ENCODE results near the gene LRRC26. TPM values are rescaled to one million over a fixed set of nuclear protein-coding genes. Genes with fewer than 3 reads are reported as not detected.

The LRRC26 gene
- polyA plus RNA-seq, 3 donors, result not detected

DNA sequence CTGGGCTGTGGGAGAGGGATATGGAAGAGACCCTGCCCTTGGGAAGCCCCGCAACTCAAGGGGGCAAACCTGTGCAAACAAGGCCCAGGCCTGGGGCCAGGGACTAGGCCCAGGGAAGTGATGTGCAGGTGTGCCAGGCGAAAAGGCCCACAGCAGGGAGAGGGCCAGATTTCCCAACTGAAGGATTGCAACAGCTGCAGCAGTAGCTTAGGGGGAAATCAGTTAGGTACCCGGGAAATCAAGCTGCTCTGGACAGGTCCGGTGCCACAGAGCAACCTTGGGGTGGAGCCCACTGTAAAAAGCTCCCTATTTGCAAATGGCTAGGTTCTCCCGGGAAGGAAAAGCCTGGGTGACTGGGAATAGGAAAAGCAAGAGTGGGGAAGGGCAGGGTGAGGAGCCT lies 20.5 kb downstream of the LRRC26 start:
- no peak overlapping the region for H3K27ac ChIP-seq (ENCODE audit: low read depth in 1 of 2, low read length in 2 of 2)
- H3K27ac Mint-ChIP-seq, result no peak overlapping the region
- H3K4me2 ChIP-seq (replicated peaks; ENCODE audit: extremely low read depth, low read length, poor library complexity, severe bottlenecking), result no peak overlapping the region

GRCh38 chr9:137148661-137149060 lies 21.2 kb downstream of the LRRC26 start:
- WGBS (ENCODE audit: insufficient coverage), result 92% methylated on average over 16 of the region's 19 CpGs
- peaks cover 5 to 20% (median 12%) of the 10 kb centered on the region in 7 donors for H3K9me3 Mint-ChIP-seq
- H3K4me1 Mint-ChIP-seq, result no peaks in the 10 kb centered on the region
- DNase-seq, result no peak
- Histone ChIP-seq H3K36me3 (replicated peaks in 1 of 2; ENCODE audit: control insufficient read depth in 1 of 2, insufficient read depth in 2 of 2, low read length in 2 of 2) (no peaks in the 10 kb centered on the region), H3K4me3 (replicated peaks in 1 of 3; ENCODE audit: low read depth in 2 of 3, low read length in 3 of 3) (no peak overlapping the region), H3K79me2 (ENCODE audit: insufficient read depth, low read length) (no peaks in the 10 kb centered on the region), H2AFZ (ENCODE audit: insufficient read depth, low read depth, low read length, poor library complexity, severe bottlenecking) (no peak overlapping the region), H3K27me3 (ENCODE audit: control insufficient read depth in 2 of 2, insufficient read depth in 2 of 2, low read length in 2 of 2) (peaks cover 0 to 3% of the 10 kb centered on the region in 2 donors), H4K20me1 (ENCODE audit: insufficient read depth, low read length) (no peaks in the 10 kb centered on the region), H3K27ac (ENCODE audit: low read depth in 1 of 2, low read length in 2 of 2) (no peak overlapping the region), H3K4me1 (ENCODE audit: control insufficient read depth in 1 of 2, insufficient read depth in 2 of 2, low read length in 2 of 2) (no peaks in the 10 kb centered on the region), H3K4me2 (replicated peaks; ENCODE audit: extremely low read depth, low read length, poor library complexity, severe bottlenecking) (no peak overlapping the region), H3K9ac (ENCODE audit: insufficient read depth, low read length, poor library complexity, severe bottlenecking) (no peak overlapping the region), H3K9me3 (replicated peaks in 1 of 2; ENCODE audit: control insufficient read depth in 1 of 2, insufficient read depth in 1 of 2, low read length in 2 of 2) (peaks cover 0 to 15% of the 10 kb centered on the region in 2 donors)
- intact Hi-C loops (cut with micrococcal nuclease), result no loop called here
- TF ChIP-seq CTCF (IDR thresholded peaks at IDR 0.05), result no peak
- peaks cover 12 to 28% (median 17%) of the 10 kb centered on the region in 3 donors for H3K27me3 Mint-ChIP-seq (ENCODE audit: low read depth in 3 of 3)
- H3K36me3 Mint-ChIP-seq, result no peaks in the 10 kb centered on the region
- no peak overlapping the region for H3K27ac Mint-ChIP-seq
- no peak overlapping the region for H3K4me3 Mint-ChIP-seq

More for the DNA sequence above, 20.5 kb downstream of the LRRC26 start:
- TF ChIP-seq CTCF (IDR thresholded peaks at IDR 0.05), result no peak
- Histone ChIP-seq H3K9ac (ENCODE audit: insufficient read depth, low read length, poor library complexity, severe bottlenecking) (no peak overlapping the region), H2AFZ (ENCODE audit: insufficient read depth, low read depth, low read length, poor library complexity, severe bottlenecking) (no peak overlapping the region), H3K4me1 (ENCODE audit: control insufficient read depth in 1 of 2, insufficient read depth in 2 of 2, low read length in 2 of 2) (no peaks in the 10 kb centered on the region), H3K36me3 (replicated peaks in 1 of 2; ENCODE audit: control insufficient read depth in 1 of 2, insufficient read depth in 2 of 2, low read length in 2 of 2) (no peaks in the 10 kb centered on the region), H3K9me3 (replicated peaks in 1 of 2; ENCODE audit: control insufficient read depth in 1 of 2, insufficient read depth in 1 of 2, low read length in 2 of 2) (peaks cover 0 to 15% of the 10 kb centered on the region in 2 donors), H3K4me3 (replicated peaks in 1 of 3; ENCODE audit: low read depth in 2 of 3, low read length in 3 of 3) (no peak overlapping the region), H3K27me3 (ENCODE audit: control insufficient read depth in 2 of 2, insufficient read depth in 2 of 2, low read length in 2 of 2) (peaks cover 0 to 3% of the 10 kb centered on the region in 2 donors), H4K20me1 (ENCODE audit: insufficient read depth, low read length) (no peaks in the 10 kb centered on the region), H3K79me2 (ENCODE audit: insufficient read depth, low read length) (no peaks in the 10 kb centered on the region)
- intact Hi-C loops (cut with micrococcal nuclease), result no loop called here
- DNase-seq, result no peak
- 69% methylated on average over 4 of the region's 5 CpGs for WGBS (ENCODE audit: insufficient coverage)
- Mint-ChIP-seq H3K36me3 (no peaks in the 10 kb centered on the region), H3K27me3 (ENCODE audit: low read depth in 3 of 3) (peaks cover 10 to 26% (median 17%) of the 10 kb centered on the region in 3 donors), H3K4me3 (no peak overlapping the region), H3K9me3 (peaks cover 5 to 20% (median 12%) of the 10 kb centered on the region in 7 donors), H3K4me1 (no peaks in the 10 kb centered on the region)
